HepG2 (cell line): Measurements from ENCODE around the gene ABHD17A. TPM values are rescaled to one million over a fixed set of nuclear protein-coding genes. Genes with fewer than 3 reads are reported as not detected.
A peak's percentile ranks its signal among the peaks of the same experiment; 100 is the strongest.

ENCODE experiments used
- BHLHE40 ChIP-seq: IDR thresholded peaks from 2 replicates; pipeline ENCODE4 v1.6.1; 2011; ENCODE audit warnings: low read length, improper control_type of control experiment
- IRF2 ChIP-seq: IDR thresholded peaks from 2 replicates; pipeline ENCODE4 v1.6.1; 2018; ENCODE audit warnings: missing genetic modification reagents, missing compliant biosample characterization
- KDM4B ChIP-seq: sonication (generic); formaldehyde crosslinking; IDR thresholded peaks from 2 replicates; pipeline ENCODE4 v1.4.0; 2020; ENCODE audit warnings: missing genetic modification reagents
- LCORL ChIP-seq, 2 experiments: fragments of 450-650 bp in 1 of 2; sonication (generic) in 1 of 2; formaldehyde crosslinking in 1 of 2; IDR thresholded peaks; 2 replicates each; pipeline versions ENCODE4 v1.5.0 to v1.6.1; 2017 to 2020; ENCODE audit warnings: antibody characterized with exemption in 1 of 2, missing genetic modification reagents in 1 of 2
- MBNL3 ChIP-seq: fragments of 250-450 bp; sonication (Bioruptor Pico); conservative IDR thresholded peaks from 2 replicates; pipeline ENCODE4 v1.8.0; 2022; ENCODE audit warnings: mild to moderate bottlenecking, inconsistent platforms
- NR2C2 ChIP-seq: sonication (generic); formaldehyde crosslinking; IDR thresholded peaks from 2 replicates; pipeline ENCODE4 v1.4.0; 2020; ENCODE audit warnings: missing genetic modification reagents, mild to moderate bottlenecking, moderate library complexity, borderline replicate concordance
- PLRG1 ChIP-seq: fragments of 450-650 bp; conservative IDR thresholded peaks from 2 replicates; pipeline ENCODE4 v1.6.1; 2016
- POGZ ChIP-seq: sonication (generic); formaldehyde crosslinking; IDR thresholded peaks from 2 replicates; pipeline ENCODE4 v1.4.0; 2020; ENCODE audit warnings: mild to moderate bottlenecking, missing genetic modification reagents
- RNF2 ChIP-seq: fragments of 450-650 bp; conservative IDR thresholded peaks from 2 replicates; pipeline ENCODE4 v1.6.1; 2016; ENCODE audit warnings: low read depth
- SMAD1 ChIP-seq: sonication (generic); formaldehyde crosslinking; IDR thresholded peaks from 2 replicates; pipeline ENCODE4 v1.4.0; 2020; ENCODE audit warnings: missing genetic modification reagents, low read depth, mild to moderate bottlenecking, borderline replicate concordance
- SP2 ChIP-seq: sonication (generic); formaldehyde crosslinking; IDR thresholded peaks from 2 replicates; pipeline ENCODE4 v1.5.1; 2020; ENCODE audit warnings: mild to moderate bottlenecking, missing genetic modification reagents
- XBP1 ChIP-seq: sonication (generic); formaldehyde crosslinking; IDR thresholded peaks from 2 replicates; pipeline ENCODE4 v1.5.0; 2020; ENCODE audit warnings: missing genetic modification reagents
- YY1 ChIP-seq: IDR thresholded peaks from 2 replicates; pipeline ENCODE4 v1.6.1; 2011; ENCODE audit warnings: low read length, low read depth, moderate library complexity, mild to moderate bottlenecking; ENCODE audit not compliant: insufficient read depth, insufficient replicate concordance
- ZBTB7A ChIP-seq: sonication (generic); formaldehyde crosslinking; IDR thresholded peaks from 2 replicates; pipeline ENCODE4 v1.8.0; 2022; ENCODE audit warnings: mild to moderate bottlenecking, missing genetic modification reagents
- ZNF3 ChIP-seq: IDR thresholded peaks from 2 replicates; pipeline ENCODE4 v1.7.0; 2017; ENCODE audit warnings: inconsistent platforms
- ZNF879 ChIP-seq: sonication (generic); formaldehyde crosslinking; IDR thresholded peaks from 2 replicates; pipeline ENCODE4 v1.8.1; 2023; ENCODE audit warnings: missing genetic modification reagents
- polyA plus RNA-seq, 8 experiments: library from polyadenylated mRNA; depleted of rRNA in 3 of 8; stranded (reverse) in 7 of 8; unstranded in 1 of 8; fragments of >200 nt; fragmentation: Illumina TruSeq in 4 of 8; extraction: Trizol in 4 of 8; gene quantifications; 2 replicates each; pipeline versions ENCODE4 v1.2.1 to v1.2.3, GENCODE V29; 2011 to 2016; ENCODE audit warnings: low read depth in 4 of 8, missing spikeins in 1 of 8, mixed read lengths in 1 of 8; ENCODE audit not compliant: insufficient read depth in 1 of 8
- total RNA-seq, 5 experiments: library from RNA; depleted of rRNA; stranded (reverse); fragments of >200 nt; fragmentation: Illumina TruSeq; extraction: Trizol; gene quantifications; 2 replicates each; pipeline ENCODE4 v1.2.3, GENCODE V29; 2016; ENCODE audit warnings: low read depth in 1 of 5
- TF ChIP-seq, protein P1 (sequence below): sonication (generic); formaldehyde crosslinking; IDR thresholded peaks from 2 replicates; pipeline ENCODE4 v1.4.0; 2020; ENCODE audit warnings: missing genetic modification reagents
- TF ChIP-seq, protein P2 (sequence below): sonication (generic); formaldehyde crosslinking; IDR thresholded peaks from 2 replicates; pipeline ENCODE4 v1.4.0; 2020; ENCODE audit warnings: mild to moderate bottlenecking, missing genetic modification reagents
- TF ChIP-seq, protein P3 (sequence below): sonication (generic); formaldehyde crosslinking; IDR thresholded peaks from 2 replicates; pipeline ENCODE4 v1.5.1; 2020; ENCODE audit warnings: mild to moderate bottlenecking, missing genetic modification reagents, moderate library complexity
- TF ChIP-seq, protein P4 (sequence below): IDR thresholded peaks from 2 replicates; pipeline ENCODE4 v1.6.1; 2018; ENCODE audit warnings: missing genetic modification reagents, mild to moderate bottlenecking, missing compliant biosample characterization

The ABHD17A gene
- total and polyA plus RNA-seq, 2 of the 13 experiments (the other 11 are each of a cell fraction or from before 2014, with no cell fraction given), result 27.7 to 40.8 TPM

DNA sequence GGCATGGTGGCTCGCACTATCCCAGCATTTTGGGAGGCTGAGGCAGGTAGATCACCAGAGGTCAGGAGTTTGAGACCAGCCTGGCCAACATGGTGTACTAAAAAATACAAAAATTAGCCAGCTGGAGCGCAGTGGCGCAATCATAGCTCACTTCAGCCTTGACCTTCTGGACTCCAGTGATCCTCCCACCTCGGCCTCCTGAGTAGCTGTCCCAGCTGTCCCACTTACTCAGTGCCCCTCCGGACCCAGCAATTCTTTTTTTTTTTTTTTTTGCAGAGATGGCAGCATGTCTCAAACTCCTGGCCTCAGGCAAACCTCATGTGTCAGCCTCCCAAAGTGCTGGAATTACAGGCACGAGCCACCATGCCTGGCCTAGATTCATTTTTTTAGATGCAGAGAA, 17.6 kb upstream of the ABHD17A start (continued):
- TF ChIP-seq, protein P1, sequence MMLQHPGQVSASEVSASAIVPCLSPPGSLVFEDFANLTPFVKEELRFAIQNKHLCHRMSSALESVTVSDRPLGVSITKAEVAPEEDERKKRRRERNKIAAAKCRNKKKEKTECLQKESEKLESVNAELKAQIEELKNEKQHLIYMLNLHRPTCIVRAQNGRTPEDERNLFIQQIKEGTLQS (CRISPR knock-in tag), result peak; percentile 33; the same call in 1 of the 2 replicates
- TF ChIP-seq SMAD1 (CRISPR knock-in tag), result no peak
- TF ChIP-seq, protein P2, sequence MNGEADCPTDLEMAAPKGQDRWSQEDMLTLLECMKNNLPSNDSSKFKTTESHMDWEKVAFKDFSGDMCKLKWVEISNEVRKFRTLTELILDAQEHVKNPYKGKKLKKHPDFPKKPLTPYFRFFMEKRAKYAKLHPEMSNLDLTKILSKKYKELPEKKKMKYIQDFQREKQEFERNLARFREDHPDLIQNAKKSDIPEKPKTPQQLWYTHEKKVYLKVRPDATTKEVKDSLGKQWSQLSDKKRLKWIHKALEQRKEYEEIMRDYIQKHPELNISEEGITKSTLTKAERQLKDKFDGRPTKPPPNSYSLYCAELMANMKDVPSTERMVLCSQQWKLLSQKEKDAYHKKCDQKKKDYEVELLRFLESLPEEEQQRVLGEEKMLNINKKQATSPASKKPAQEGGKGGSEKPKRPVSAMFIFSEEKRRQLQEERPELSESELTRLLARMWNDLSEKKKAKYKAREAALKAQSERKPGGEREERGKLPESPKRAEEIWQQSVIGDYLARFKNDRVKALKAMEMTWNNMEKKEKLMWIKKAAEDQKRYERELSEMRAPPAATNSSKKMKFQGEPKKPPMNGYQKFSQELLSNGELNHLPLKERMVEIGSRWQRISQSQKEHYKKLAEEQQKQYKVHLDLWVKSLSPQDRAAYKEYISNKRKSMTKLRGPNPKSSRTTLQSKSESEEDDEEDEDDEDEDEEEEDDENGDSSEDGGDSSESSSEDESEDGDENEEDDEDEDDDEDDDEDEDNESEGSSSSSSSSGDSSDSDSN, result no peak
- TF ChIP-seq PLRG1, result no peak
- TF ChIP-seq KDM4B, result no peak
- TF ChIP-seq XBP1, result no peak
- TF ChIP-seq ZNF879 (CRISPR knock-in tag), result no peak
- no peak for TF ChIP-seq MBNL3 (CRISPR knock-in tag)
- TF ChIP-seq LCORL (IDR thresholded peaks at IDR 0.05), result no peak
- peak; percentile 68 for TF ChIP-seq LCORL (CRISPR knock-in tag; IDR thresholded peaks at IDR 0.05)
- TF ChIP-seq BHLHE40, result no peak
- TF ChIP-seq, protein P3, sequence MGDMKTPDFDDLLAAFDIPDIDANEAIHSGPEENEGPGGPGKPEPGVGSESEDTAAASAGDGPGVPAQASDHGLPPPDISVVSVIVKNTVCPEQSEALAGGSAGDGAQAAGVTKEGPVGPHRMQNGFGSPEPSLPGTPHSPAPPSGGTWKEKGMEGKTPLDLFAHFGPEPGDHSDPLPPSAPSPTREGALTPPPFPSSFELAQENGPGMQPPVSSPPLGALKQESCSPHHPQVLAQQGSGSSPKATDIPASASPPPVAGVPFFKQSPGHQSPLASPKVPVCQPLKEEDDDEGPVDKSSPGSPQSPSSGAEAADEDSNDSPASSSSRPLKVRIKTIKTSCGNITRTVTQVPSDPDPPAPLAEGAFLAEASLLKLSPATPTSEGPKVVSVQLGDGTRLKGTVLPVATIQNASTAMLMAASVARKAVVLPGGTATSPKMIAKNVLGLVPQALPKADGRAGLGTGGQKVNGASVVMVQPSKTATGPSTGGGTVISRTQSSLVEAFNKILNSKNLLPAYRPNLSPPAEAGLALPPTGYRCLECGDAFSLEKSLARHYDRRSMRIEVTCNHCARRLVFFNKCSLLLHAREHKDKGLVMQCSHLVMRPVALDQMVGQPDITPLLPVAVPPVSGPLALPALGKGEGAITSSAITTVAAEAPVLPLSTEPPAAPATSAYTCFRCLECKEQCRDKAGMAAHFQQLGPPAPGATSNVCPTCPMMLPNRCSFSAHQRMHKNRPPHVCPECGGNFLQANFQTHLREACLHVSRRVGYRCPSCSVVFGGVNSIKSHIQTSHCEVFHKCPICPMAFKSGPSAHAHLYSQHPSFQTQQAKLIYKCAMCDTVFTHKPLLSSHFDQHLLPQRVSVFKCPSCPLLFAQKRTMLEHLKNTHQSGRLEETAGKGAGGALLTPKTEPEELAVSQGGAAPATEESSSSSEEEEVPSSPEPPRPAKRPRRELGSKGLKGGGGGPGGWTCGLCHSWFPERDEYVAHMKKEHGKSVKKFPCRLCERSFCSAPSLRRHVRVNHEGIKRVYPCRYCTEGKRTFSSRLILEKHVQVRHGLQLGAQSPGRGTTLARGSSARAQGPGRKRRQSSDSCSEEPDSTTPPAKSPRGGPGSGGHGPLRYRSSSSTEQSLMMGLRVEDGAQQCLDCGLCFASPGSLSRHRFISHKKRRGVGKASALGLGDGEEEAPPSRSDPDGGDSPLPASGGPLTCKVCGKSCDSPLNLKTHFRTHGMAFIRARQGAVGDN, result no peak
- peak; percentile 23 for TF ChIP-seq YY1
- no peak for TF ChIP-seq RNF2
- TF ChIP-seq SP2 (CRISPR knock-in tag), result no peak
- TF ChIP-seq POGZ, result peak; percentile 55; the same call in 1 of the 2 replicates
- no peak; the same call in 1 of the 2 replicates for TF ChIP-seq ZNF3 (CRISPR knock-in tag)
- no peak for TF ChIP-seq ZBTB7A (CRISPR knock-in tag)
- peak; percentile 44; the same call in 1 of the 2 replicates for TF ChIP-seq NR2C2 (CRISPR knock-in tag)
- no peak for TF ChIP-seq IRF2
- TF ChIP-seq, protein P4, sequence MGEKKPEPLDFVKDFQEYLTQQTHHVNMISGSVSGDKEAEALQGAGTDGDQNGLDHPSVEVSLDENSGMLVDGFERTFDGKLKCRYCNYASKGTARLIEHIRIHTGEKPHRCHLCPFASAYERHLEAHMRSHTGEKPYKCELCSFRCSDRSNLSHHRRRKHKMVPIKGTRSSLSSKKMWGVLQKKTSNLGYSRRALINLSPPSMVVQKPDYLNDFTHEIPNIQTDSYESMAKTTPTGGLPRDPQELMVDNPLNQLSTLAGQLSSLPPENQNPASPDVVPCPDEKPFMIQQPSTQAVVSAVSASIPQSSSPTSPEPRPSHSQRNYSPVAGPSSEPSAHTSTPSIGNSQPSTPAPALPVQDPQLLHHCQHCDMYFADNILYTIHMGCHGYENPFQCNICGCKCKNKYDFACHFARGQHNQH (CRISPR knock-in tag), result peak; percentile 41; the same call in 1 of the 2 replicates
